Skeletal muscle tissue (tissue), 4 donors: Measurements from ENCODE around the gene LRPPRC. TPM values are rescaled to one million over a fixed set of nuclear protein-coding genes. Genes with fewer than 3 reads are reported as not detected.

Experiments used
- H3K27ac ChIP-seq: one replicate; pipeline ENCODE4 v1.7.0; 2013; ENCODE audit warnings: mild to moderate bottlenecking, low read depth, low read length, inconsistent platforms
- H3K27me3 ChIP-seq, 3 donors: one replicate each; pipeline ENCODE4 v1.7.0; 2013; ENCODE audit warnings: low read length in 3 of 3; ENCODE audit not compliant: control insufficient read depth in 3 of 3, insufficient read depth in 3 of 3
- H3K36me3 ChIP-seq, 3 donors: one replicate each; pipeline ENCODE4 v1.7.0; 2013; ENCODE audit warnings: low read length in 3 of 3; ENCODE audit not compliant: control insufficient read depth in 3 of 3, insufficient read depth in 3 of 3
- H3K4me1 ChIP-seq, 3 donors: one replicate each; pipeline ENCODE4 v1.7.0; 2013; ENCODE audit warnings: low read length in 3 of 3, mild to moderate bottlenecking in 3 of 3; ENCODE audit not compliant: control insufficient read depth in 3 of 3, insufficient read depth in 3 of 3
- H3K4me3 ChIP-seq, 3 donors: one replicate each; pipeline ENCODE4 v1.7.0; 2013; ENCODE audit warnings: low read length in 3 of 3
- H3K9ac ChIP-seq, 3 donors: one replicate each; pipeline ENCODE4 v1.7.0; 2013; ENCODE audit warnings: low read length in 3 of 3, mild to moderate bottlenecking in 3 of 3, moderate library complexity in 2 of 3, low read depth in 1 of 3
- H3K9me3 ChIP-seq, 3 donors: one replicate each; pipeline ENCODE4 v1.7.0; 2013; ENCODE audit warnings: low read length in 3 of 3; ENCODE audit not compliant: control insufficient read depth in 3 of 3
- total RNA-seq: library from RNA; depleted of rRNA; stranded (reverse); fragments of >200 nt; gene quantifications from one replicate; pipeline ENCODE4 v1.2.3, GENCODE V29; 2014
- donor health status: Osteomylitis.

The LRPPRC gene
- total RNA-seq, 1 donor from 2014 or later = 77.8 TPM

- no peaks in the 10 kb centered on the region for H3K4me1 ChIP-seq
- peaks cover 0 to 18% (median 12%) of the 10 kb centered on the region in 3 donors for H3K36me3 ChIP-seq
Observed at GRCh38 chr2:43985359-43985758, 10.4 kb downstream of the LRPPRC start.

GRCh38 chr2:43984533-43984932, 11.3 kb downstream of the LRPPRC start:
- H3K4me3 ChIP-seq = no peak overlapping the region
- no peaks in the 10 kb centered on the region for H3K4me1 ChIP-seq
- peak overlapping the region in 1 of 3 donors; percentile 2 for H3K9ac ChIP-seq
- H3K27ac ChIP-seq = no peak overlapping the region
- peaks cover 0 to 20% (median 15%) of the 10 kb centered on the region in 3 donors for H3K36me3 ChIP-seq
- H3K9me3 ChIP-seq = no peaks in the 10 kb centered on the region
- H3K27me3 ChIP-seq = no peaks in the 10 kb centered on the region

More at GRCh38 chr2:43985359-43985758, 10.4 kb downstream of the LRPPRC start:
- no peaks in the 10 kb centered on the region for H3K9me3 ChIP-seq
- H3K4me3 ChIP-seq = no peak overlapping the region
- no peak overlapping the region for H3K27ac ChIP-seq
- H3K9ac ChIP-seq = no peak overlapping the region
- H3K27me3 ChIP-seq = no peaks in the 10 kb centered on the region

- Histone ChIP-seq H3K36me3 (peaks cover 2 to 28% (median 13%) of the 10 kb centered on the region in 3 donors), H3K4me3 (no peak overlapping the region), H3K27ac (no peak overlapping the region), H3K9me3 (no peaks in the 10 kb centered on the region), H3K4me1 (no peaks in the 10 kb centered on the region), H3K27me3 (no peaks in the 10 kb centered on the region), H3K9ac (no peak overlapping the region)
Observed at GRCh38 chr2:43980902-43981301, 14.9 kb downstream of the LRPPRC start.

GRCh38 chr2:43977677-43978375, 18.0 kb downstream of the LRPPRC start:
- Histone ChIP-seq H3K9me3 (no peaks in the 10 kb centered on the region), H3K9ac (no peak overlapping the region), H3K36me3 (peaks cover 18 to 52% (median 35%) of the 10 kb centered on the region in 3 donors), H3K27ac (no peak overlapping the region), H3K27me3 (no peaks in the 10 kb centered on the region), H3K4me1 (no peaks in the 10 kb centered on the region), H3K4me3 (no peak overlapping the region)

DNA sequence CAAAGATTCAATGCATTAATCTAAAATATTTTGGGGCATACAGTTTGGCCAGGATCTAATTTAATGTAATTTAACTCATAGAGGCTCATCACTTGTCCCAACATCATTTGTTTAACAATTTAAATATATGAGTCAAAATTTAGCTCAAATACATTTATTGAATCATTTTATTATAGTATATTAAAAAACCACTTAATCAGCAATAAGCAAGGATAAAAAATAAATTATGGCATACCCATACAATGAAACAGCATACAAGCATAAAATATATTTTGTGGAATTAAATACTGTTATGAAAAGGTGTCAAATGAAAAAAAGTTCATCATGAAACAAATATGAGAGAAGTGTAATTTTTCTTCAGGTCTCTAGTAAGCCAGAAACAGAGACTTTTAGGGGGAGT, 34.9 kb downstream of the LRPPRC start:
- H3K9ac ChIP-seq = no peak overlapping the region
- H3K27me3 ChIP-seq = no peaks in the 10 kb centered on the region
- H3K4me1 ChIP-seq = no peaks in the 10 kb centered on the region
- no peak overlapping the region for H3K4me3 ChIP-seq
- H3K27ac ChIP-seq = no peak overlapping the region
- peaks cover 12 to 68% (median 53%) of the 10 kb centered on the region in 3 donors for H3K36me3 ChIP-seq
- H3K9me3 ChIP-seq = no peaks in the 10 kb centered on the region

GRCh38 chr2:43958397-43959275, 37.2 kb downstream of the LRPPRC start:
- Histone ChIP-seq H3K9ac (no peak overlapping the region), H3K4me3 (no peak overlapping the region), H3K4me1 (no peaks in the 10 kb centered on the region), H3K9me3 (no peaks in the 10 kb centered on the region), H3K36me3 (peaks cover 16 to 79% (median 69%) of the 10 kb centered on the region in 3 donors), H3K27me3 (no peaks in the 10 kb centered on the region), H3K27ac (no peak overlapping the region)

DNA sequence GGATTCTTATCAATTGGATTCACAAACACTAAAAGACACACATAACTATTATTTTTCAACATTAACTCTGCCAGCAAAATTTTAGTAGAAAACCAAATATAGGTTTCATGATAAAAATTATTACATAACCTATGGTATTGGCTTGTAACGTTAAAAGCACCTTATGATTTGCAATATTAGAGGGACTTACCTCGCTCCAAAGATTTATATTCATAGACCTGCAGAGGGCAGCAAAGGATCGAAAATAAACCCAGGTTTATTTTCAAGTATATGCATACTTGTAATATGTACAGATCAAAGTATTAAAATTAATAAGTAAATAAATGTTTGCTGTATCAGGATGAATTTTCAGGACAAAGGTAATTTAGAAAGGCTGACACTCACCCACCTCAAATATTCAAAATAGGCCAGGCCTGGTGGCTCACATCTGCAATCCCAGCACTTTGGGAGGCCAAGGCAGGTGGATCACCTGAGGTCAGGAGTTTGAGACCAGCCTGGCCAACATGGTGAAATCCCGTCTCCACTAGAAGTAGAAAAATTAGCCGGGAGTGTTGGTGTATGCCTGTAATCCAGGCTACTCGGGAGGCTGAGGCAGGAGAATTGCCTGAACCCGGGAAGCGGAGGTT, 45.3 kb downstream of the LRPPRC start:
- H3K9me3 ChIP-seq = no peaks in the 10 kb centered on the region
- no peaks in the 10 kb centered on the region for H3K4me1 ChIP-seq
- no peak overlapping the region for H3K9ac ChIP-seq
- H3K27me3 ChIP-seq = no peaks in the 10 kb centered on the region
- H3K36me3 ChIP-seq = peaks cover 3 to 44% (median 37%) of the 10 kb centered on the region in 3 donors
- H3K4me3 ChIP-seq = no peak overlapping the region
- H3K27ac ChIP-seq = no peak overlapping the region

DNA sequence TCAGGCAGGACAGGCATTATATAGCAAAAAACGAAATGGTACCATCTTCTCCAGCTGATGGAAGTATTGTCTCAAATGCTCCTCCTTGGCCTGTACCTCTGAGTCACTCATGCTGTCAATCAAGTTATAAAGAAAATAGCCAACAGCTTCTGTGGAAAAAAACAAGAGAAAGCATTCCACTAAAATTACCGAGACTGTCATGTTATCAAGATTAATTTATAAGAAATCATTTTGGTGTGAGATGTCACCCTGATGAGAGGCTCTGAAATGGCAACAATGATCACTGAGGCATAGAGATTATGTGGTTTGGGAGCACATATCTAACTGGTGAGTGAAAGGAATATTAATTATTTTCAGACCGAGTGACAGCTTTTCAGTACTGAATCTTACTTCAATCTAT, 47.4 kb downstream of the LRPPRC start:
- Histone ChIP-seq H3K9me3 (no peaks in the 10 kb centered on the region), H3K27ac (no peak overlapping the region), H3K36me3 (peaks cover 12 to 48% (median 44%) of the 10 kb centered on the region in 3 donors), H3K9ac (no peak overlapping the region), H3K4me1 (no peaks in the 10 kb centered on the region), H3K4me3 (no peak overlapping the region), H3K27me3 (no peaks in the 10 kb centered on the region)

- Histone ChIP-seq H3K9me3 (no peaks in the 10 kb centered on the region), H3K27ac (no peak overlapping the region), H3K27me3 (no peaks in the 10 kb centered on the region), H3K4me1 (no peaks in the 10 kb centered on the region), H3K36me3 (peaks cover 12 to 49% (median 45%) of the 10 kb centered on the region in 3 donors), H3K4me3 (no peak overlapping the region), H3K9ac (no peak overlapping the region)
Observed at GRCh38 chr2:43946685-43947084, 49.1 kb downstream of the LRPPRC start.
